SU-DHL-6 (cell line): ENCODE results near the gene AADACL4.

Source experiments
- H2AFZ ChIP-seq: fragments of 200-600 bp; sonication (generic); 2 replicates; pipeline ENCODE4 v1.6.1; 2014; ENCODE audit warnings: low read depth, mild to moderate bottlenecking, moderate library complexity, mixed read lengths, antibody characterized with exemption, low read length; ENCODE audit not compliant: severe bottlenecking
- H3F3A ChIP-seq: fragments of 200-600 bp; shearing (Covaris generic); 2 replicates; pipeline ENCODE4 v1.6.0; 2016; ENCODE audit warnings: antibody characterized with exemption, mild to moderate bottlenecking; ENCODE audit not compliant: insufficient read depth
- H3K27ac ChIP-seq: fragments of 200-600 bp; sonication (generic); 2 replicates; pipeline ENCODE4 v1.5.1; 2016; ENCODE audit warnings: low read depth, mild to moderate bottlenecking, low read length, moderate library complexity, mixed read lengths
- H3K27me3 ChIP-seq: fragments of 200-600 bp; sonication (generic), shearing (Covaris generic); 2 replicates; pipeline ENCODE4 v1.6.0; 2014; ENCODE audit warnings: mild to moderate bottlenecking, low read length
- H3K36me3 ChIP-seq: fragments of 200-600 bp; sonication (generic); 2 replicates; pipeline ENCODE4 v1.6.1; 2014; ENCODE audit warnings: mild to moderate bottlenecking, low read length, mixed read lengths
- H3K4me2 ChIP-seq: fragments of 300-600, 200-600 bp; shearing (Covaris generic), sonication (generic); 2 replicates; pipeline ENCODE4 v1.6.0; 2014; ENCODE audit warnings: low read length, low read depth, mild to moderate bottlenecking; ENCODE audit not compliant: poor library complexity, severe bottlenecking
- H3K4me3 ChIP-seq: fragments of 200-600 bp; sonication (generic); 2 replicates; pipeline ENCODE4 v1.5.1; 2014; ENCODE audit warnings: antibody characterized with exemption, low read length, mild to moderate bottlenecking, mixed read lengths; ENCODE audit not compliant: insufficient read depth, poor library complexity, severe bottlenecking
- H3K79me2 ChIP-seq: fragments of 200-600 bp; sonication (generic); 2 replicates; pipeline ENCODE4 v1.6.1; 2014; ENCODE audit warnings: mild to moderate bottlenecking, low read length, moderate library complexity; ENCODE audit not compliant: insufficient read depth
- H3K9ac ChIP-seq: fragments of 200-600 bp; sonication (generic); 2 replicates; pipeline ENCODE4 v1.7.0; 2014; ENCODE audit warnings: mild to moderate bottlenecking, low read length
- H3K9me2 ChIP-seq: fragments of 200-600 bp; sonication (generic); replicated peaks from 2 replicates; pipeline ENCODE4 v1.6.1; 2014; ENCODE audit warnings: low read length; ENCODE audit not compliant: insufficient read depth
- H3K9me3 ChIP-seq: fragments of 200-600 bp; sonication (generic); 2 replicates; pipeline ENCODE4 v1.6.1; 2014; ENCODE audit warnings: low read length, mixed read lengths; ENCODE audit not compliant: insufficient read depth
- H4K20me1 ChIP-seq: fragments of 200-600 bp; sonication (generic); 2 replicates; pipeline ENCODE4 v1.6.1; 2014; ENCODE audit warnings: low read depth, mild to moderate bottlenecking, antibody characterized with exemption, low read length, moderate library complexity, mixed read lengths
- EZH2phosphoT487 ChIP-seq: fragments of 200-600 bp; sonication (generic), shearing (Covaris generic); conservative IDR thresholded peaks from 2 replicates; pipeline ENCODE4 v1.6.1; 2018; ENCODE audit warnings: mild to moderate bottlenecking, antibody characterized with exemption, low read length, moderate library complexity, mixed read lengths
- TF ChIP-seq, protein P1 (sequence below): fragments of 200-600 bp; sonication (generic); IDR thresholded peaks from one replicate; pipeline ENCODE4 v1.5.1; 2017; ENCODE audit warnings: antibody characterized with exemption, mild to moderate bottlenecking, low read length, moderate library complexity; ENCODE audit not compliant: insufficient read depth, poor library complexity, severe bottlenecking

The AADACL4 gene

DNA sequence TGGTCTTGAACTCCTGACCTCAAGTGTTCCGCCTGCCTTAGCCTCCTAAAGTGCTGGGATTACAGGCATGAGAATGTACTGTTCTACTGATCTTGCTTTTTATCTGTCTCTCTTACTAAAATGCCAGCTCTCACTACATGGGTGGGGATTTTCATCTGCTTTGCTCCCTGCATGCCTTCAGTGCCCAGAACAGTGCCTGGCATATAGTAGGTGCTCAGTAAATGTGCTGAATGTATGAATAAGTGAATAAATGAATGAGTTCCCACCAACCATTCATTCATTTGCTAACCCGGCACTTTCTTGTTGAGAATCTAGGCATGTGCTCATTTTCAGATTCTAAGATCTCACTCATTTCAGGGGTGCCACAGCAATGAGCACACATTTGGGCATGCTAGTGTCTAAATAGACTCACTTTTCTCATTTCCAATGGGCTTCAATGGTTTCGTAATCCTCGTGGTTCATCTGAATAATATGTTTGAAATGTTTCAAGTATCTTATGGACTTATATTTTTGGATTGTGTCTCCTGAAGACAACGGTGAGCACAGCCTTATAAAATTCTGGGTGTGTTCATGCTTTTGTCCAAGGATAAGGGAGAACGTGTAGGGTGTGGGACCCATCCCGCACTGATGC lies 33.5 kb upstream of the AADACL4 start:
- no peaks in the 10 kb centered on the region for H4K20me1 ChIP-seq

DNA sequence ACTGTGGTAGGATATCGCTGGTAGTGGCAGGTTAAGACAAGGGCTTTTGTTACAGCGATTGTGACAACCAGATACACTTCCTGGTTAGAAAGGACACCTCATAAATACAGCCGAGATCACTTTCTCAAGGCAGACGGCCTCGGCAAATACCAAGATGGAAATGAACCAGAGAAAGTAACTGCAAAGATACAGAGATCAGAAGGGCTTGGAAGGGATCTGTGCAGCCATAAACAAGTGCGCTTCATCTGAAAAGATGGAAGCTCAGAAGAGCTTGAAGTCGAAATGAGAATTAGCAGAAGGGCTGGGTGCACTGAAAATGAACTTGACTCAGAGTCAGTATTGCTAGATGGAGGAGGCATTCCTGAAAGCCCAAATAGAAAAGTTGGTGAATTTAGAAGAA lies 32.9 kb upstream of the AADACL4 start:
- H4K20me1 ChIP-seq: no peaks in the 10 kb centered on the region
- H2AFZ ChIP-seq: no peak overlapping the region
- no peaks in the 10 kb centered on the region for H3K79me2 ChIP-seq
- no peak overlapping the region for H3K4me3 ChIP-seq
- no peaks in the 10 kb centered on the region for H3F3A ChIP-seq
- H3K4me2 ChIP-seq: no peak overlapping the region
- H3K27ac ChIP-seq: no peak overlapping the region
- H3K9me3 ChIP-seq: no peaks in the 10 kb centered on the region
- H3K9me2 ChIP-seq: no peaks in the 10 kb centered on the region
- H3K36me3 ChIP-seq: no peaks in the 10 kb centered on the region
- no peak overlapping the region for H3K9ac ChIP-seq
- TF ChIP-seq, protein P1, sequence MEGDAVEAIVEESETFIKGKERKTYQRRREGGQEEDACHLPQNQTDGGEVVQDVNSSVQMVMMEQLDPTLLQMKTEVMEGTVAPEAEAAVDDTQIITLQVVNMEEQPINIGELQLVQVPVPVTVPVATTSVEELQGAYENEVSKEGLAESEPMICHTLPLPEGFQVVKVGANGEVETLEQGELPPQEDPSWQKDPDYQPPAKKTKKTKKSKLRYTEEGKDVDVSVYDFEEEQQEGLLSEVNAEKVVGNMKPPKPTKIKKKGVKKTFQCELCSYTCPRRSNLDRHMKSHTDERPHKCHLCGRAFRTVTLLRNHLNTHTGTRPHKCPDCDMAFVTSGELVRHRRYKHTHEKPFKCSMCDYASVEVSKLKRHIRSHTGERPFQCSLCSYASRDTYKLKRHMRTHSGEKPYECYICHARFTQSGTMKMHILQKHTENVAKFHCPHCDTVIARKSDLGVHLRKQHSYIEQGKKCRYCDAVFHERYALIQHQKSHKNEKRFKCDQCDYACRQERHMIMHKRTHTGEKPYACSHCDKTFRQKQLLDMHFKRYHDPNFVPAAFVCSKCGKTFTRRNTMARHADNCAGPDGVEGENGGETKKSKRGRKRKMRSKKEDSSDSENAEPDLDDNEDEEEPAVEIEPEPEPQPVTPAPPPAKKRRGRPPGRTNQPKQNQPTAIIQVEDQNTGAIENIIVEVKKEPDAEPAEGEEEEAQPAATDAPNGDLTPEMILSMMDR: no peak
- TF ChIP-seq EZH2phosphoT487: no peak
- H3K27me3 ChIP-seq: no peaks in the 10 kb centered on the region

More for the DNA sequence above, 33.5 kb upstream of the AADACL4 start:
- H2AFZ ChIP-seq: no peak overlapping the region
- no peak overlapping the region for H3K27ac ChIP-seq
- no peak overlapping the region for H3K4me3 ChIP-seq
- H3K27me3 ChIP-seq: no peaks in the 10 kb centered on the region
- H3K36me3 ChIP-seq: no peaks in the 10 kb centered on the region
- TF ChIP-seq EZH2phosphoT487: no peak
- TF ChIP-seq, protein P1: no peak
- H3F3A ChIP-seq: no peaks in the 10 kb centered on the region
- no peaks in the 10 kb centered on the region for H3K9me3 ChIP-seq
- no peaks in the 10 kb centered on the region for H3K9me2 ChIP-seq
- no peak overlapping the region for H3K9ac ChIP-seq
- no peaks in the 10 kb centered on the region for H3K79me2 ChIP-seq
- H3K4me2 ChIP-seq: no peak overlapping the region

DNA sequence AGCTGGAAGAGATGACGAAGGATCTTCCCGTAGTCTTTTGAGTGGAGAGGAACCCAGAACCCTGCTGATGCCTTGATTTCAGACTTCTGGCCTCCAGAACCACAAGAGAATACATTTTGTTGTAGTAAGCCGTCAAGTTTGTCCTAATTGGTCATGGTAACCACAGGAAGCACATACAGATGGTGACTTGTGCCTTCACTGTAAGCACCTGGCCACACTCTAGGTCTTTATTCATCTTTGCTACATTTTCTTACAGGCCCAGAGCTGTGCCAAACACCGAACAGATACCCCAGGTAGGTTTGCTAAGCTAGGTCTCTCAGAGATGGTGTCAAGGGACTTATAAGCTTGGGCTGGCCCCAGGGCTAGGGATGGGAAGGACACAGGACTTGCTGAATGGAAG lies 30.7 kb upstream of the AADACL4 start:
- no peak overlapping the region for H3K9ac ChIP-seq
- no peak for TF ChIP-seq EZH2phosphoT487
- TF ChIP-seq, protein P1: no peak
- H3K27ac ChIP-seq: no peak overlapping the region
- no peaks in the 10 kb centered on the region for H3K9me2 ChIP-seq
- no peaks in the 10 kb centered on the region for H3K27me3 ChIP-seq
- H3K36me3 ChIP-seq: no peaks in the 10 kb centered on the region
- H3K4me2 ChIP-seq: no peak overlapping the region
- no peak overlapping the region for H2AFZ ChIP-seq
- no peak overlapping the region for H3K4me3 ChIP-seq
- H3F3A ChIP-seq: no peaks in the 10 kb centered on the region
- no peaks in the 10 kb centered on the region for H3K79me2 ChIP-seq
- no peaks in the 10 kb centered on the region for H4K20me1 ChIP-seq
- H3K9me3 ChIP-seq: no peaks in the 10 kb centered on the region
